T-helper 1 cell treated with Interleukin-12 subunit alpha and Interleukin-12 subunit beta and Interleukin-4 antibody, amounts not matched to agents 30 ng/mL and 1 ng/mL, for 36 hours (primary cell): ENCODE measurements around the gene QRFP. TPM values are rescaled to one million over a fixed set of nuclear protein-coding genes. Genes with fewer than 3 reads are reported as not detected.

Source experiments
- intact Hi-C: fragments of 100-400 bp; cut with micrococcal nuclease; formaldehyde crosslinking; loops from one replicate; pipeline ENCODE4 v1.15.1; 2024
- total RNA-seq: library from RNA; stranded (reverse); gene quantifications from 2 replicates; pipeline ENCODE4 v1.2.3, GENCODE V29; 2022

QRFP gene
- total RNA-seq, 1 donor from 2014 or later, result not detected

GRCh38 chr9:130905125-130905901 is 8.7 kb upstream of the QRFP start:
- intact Hi-C loops, result no loop called here

- intact Hi-C loops, result no loop called here
Observed at GRCh38 chr9:130904070-130905044, 7.7 kb upstream of the QRFP start.

GRCh38 chr9:130903194-130904069 is 6.8 kb upstream of the QRFP start:
- intact Hi-C loops, result no loop called here

GRCh38 chr9:130902204-130903185 is 5.9 kb upstream of the QRFP start:
- intact Hi-C loops, result no loop called here

- intact Hi-C loops, result no loop called here
Observed at GRCh38 chr9:130901498-130902203, 5.0 kb upstream of the QRFP start.

DNA sequence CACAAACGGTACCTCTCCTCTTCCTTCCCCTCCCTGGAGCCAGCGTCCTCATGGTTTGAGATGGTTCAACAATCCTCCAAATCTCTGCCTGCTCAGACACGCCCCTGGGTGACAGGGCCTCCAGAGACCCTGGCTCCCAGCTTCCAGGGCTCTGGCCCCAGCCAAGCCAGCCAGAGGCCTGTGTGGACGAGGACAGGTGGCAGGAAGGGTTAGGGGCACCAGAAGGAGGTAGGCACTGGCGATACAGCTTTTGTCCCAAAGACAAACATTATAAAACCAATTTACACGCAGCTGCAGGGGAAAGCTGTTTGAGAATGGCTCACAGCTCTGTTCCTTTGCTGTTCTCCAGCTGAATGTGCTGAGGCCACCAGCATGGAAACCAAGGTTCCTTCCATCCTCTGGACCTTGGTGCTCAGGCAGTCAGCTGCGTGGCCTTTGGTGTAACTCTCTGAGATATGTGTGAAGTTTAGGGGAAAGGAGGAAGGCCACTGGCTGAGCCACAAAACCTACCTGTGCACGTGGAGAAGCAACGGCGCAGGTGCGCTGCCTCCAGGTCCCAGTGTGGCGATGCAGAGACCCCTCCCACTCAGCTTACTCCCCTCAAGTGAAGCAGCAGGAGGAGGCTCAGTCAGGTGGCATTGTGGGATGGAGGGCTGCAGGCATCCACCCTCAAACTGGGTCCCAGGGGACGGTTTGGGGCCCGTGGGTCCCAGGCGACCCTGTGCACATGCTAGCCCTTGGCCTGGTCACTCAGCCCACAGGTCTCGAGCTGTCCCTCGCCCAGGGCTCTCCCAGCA is 4.3 kb upstream of the QRFP start:
- intact Hi-C loops, result no loop called here

- intact Hi-C loops, result no loop called here
Observed at GRCh38 chr9:130899051-130899748, 2.6 kb upstream of the QRFP start.

GRCh38 chr9:130898552-130898852 is 1.9 kb upstream of the QRFP start:
- intact Hi-C loops, result no loop called here

- intact Hi-C loops, result no loop called here
Observed at GRCh38 chr9:130897848-130898551, 1.4 kb upstream of the QRFP start.

- intact Hi-C loops, result no loop called here
Observed at GRCh38 chr9:130897105-130897751, 616 bp upstream of the QRFP start.

DNA sequence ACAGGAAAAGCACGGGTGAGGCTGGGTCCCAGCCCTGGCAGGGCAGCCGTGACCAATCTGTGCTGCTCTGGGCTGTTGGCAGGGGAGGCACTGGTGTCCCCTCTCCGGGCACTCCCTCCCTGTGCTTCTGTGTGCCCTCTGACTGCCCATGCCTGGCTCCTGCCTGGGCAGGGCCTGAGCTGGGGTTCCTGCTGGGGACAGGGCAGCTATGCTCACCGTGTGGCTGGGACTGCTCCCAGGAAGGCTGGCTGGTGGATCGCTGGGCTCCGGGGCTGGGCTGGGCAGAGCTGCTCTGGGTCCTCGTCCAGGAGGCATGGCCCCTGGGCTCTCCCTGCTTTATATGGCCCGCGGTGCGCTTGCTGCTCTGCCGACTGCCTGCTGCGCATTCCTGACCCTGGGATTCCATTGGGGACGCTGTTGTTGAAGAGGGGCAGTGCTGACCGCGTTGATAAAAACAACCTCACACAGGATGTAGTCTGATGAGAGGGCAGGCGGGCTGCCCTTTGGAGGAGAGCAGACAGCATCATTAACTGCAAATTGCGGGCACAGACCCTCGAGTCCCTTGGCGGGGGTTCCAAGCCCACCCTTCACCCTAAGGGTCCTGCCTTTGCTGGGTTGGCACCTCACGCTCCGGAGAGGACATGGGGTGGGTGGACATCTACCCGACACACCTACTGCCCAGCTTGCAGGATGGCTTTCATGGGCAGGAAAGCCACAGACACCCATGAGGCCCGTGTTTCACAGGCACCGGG is 955 bp downstream of the QRFP start:
- intact Hi-C loops, result no loop called here

- intact Hi-C loops, result no loop called here
Observed at GRCh38 chr9:130895038-130895437, 1.6 kb downstream of the QRFP start.

DNA sequence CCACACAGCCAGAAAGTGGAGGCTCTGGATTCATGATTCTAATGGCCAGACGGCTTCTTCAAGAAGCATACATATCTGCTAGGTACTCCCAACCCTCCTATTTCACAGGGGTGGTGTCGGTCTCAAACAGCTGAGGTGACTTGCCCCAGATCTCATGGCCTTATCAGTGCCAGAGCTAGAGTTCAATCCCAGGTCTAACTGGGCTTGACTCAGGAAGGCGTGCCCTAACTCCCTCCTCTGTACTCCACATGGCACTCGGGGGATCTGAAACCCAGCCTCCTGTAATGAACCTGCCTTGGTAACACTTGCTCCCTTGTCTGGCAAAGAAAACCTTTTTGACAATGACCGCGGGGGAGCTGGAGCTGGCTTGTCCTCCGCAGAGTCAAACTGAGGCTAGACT is 2.1 kb downstream of the QRFP start:
- intact Hi-C loops, result no loop called here

GRCh38 chr9:130893341-130894101 is 3.1 kb downstream of the QRFP start:
- intact Hi-C loops, result no loop called here

DNA sequence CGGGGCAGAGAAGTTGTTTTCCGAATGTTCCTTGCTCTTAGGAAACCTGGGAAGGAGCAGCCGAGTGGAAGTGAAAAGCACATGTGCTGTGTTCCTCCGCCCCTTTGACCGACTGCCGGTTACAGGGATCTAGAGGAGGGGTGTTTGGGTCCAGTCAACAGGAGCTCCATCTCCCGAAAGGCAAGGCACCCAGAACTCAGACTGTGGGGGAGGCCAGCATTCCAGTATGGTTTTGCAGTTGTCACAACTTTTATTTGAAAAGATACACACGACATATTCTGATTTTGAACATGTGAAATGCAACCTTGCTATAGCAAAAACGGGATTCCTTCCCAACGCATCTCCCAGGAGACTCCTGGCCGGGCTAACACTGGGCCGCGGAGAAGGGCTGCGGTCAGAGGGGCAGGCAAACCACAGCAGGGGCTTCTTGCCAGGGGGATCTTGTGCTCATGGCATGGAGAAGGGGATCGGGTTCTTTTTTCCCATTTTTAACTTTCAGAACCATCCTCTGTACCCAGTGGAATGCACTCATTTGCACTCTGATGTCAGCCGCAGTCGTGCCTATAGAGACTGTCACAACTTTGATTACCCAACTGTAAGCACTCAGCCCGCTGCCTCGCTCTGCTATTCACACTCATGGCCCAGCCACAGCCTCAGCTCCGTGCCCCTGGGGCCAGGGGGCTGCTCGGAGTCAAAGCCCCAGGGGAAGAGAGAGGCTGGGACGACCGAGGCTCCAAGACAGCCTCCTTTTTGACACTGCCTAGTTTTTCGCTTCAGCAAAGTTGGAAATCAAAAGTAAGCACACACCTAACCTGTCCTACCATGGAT is 3.9 kb downstream of the QRFP start:
- intact Hi-C loops, result no loop called here
